Hepatic stellate cell (primary cell): ENCODE measurements around the gene DISP3.

Source experiments
- DNase-seq: peaks from one replicate; pipeline ENCODE4 v3.0.0; 2011; ENCODE audit warnings: low spot score

The DISP3 gene

DNA sequence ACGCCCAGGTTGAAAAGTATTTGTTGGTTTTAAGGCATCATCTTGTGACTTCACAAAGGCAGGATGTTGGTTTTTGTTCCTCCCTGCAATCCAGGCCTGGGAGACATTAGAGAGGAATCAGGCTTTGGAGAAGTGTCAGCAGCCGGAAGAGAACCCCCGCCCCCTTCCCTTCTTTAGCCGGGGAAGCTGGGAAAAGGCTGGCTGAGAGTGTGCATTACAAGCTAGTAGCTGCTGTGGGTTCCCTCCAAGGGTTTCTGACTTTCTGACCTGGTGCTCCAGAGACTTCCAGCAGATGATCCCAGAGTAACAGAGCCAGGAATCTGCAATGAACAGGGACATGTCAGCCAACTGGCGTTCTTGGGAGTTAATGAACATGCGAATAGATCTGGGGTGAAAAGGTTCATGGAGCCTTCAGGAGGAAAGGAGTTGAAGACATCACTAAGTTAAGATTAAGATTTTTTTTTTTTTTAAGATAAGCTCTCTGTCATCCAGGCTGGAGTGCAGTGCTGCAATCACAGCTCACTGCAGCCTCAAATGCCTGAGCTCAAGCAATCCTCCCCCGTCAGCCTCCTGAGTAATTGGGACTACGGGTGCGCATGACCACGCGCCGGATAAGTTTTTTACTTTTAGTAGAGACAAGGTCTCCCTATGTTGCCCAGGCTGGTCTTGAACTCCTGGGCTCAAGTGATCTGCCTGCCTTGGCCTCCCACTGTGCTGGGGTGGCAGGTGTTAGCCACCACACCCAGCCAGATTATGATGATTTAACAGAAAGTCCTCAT is 7.5 kb downstream of the DISP3 start:
- DNase-seq: no peak

DNA sequence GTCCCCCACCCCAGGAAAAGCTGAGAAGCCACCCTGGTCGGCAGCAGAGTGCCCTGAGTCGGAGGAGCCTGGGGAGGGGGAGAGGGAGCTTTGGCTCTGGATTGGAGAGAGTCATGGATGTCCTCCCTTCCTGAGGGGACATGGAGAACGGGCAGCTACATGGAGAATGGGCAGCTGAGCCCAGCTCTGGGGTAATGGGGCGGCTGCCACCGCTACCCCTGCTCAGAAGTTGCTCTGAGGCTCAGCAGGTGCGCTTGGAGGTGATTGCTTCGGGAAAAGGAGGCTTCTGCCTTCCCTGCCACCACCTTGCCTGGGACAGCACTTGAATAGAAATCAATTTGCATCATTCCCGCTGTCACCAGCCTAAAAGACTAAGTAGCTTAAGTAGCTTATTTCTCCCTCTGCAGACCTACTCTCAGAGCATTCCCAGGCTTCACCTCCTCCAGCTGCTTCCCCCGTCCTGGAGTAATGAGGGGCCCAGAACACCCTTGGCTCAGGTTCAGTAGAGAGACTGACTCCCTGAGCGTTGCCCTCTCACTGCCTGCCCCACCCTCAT is 8.3 kb downstream of the DISP3 start:
- no peak for DNase-seq

DNA sequence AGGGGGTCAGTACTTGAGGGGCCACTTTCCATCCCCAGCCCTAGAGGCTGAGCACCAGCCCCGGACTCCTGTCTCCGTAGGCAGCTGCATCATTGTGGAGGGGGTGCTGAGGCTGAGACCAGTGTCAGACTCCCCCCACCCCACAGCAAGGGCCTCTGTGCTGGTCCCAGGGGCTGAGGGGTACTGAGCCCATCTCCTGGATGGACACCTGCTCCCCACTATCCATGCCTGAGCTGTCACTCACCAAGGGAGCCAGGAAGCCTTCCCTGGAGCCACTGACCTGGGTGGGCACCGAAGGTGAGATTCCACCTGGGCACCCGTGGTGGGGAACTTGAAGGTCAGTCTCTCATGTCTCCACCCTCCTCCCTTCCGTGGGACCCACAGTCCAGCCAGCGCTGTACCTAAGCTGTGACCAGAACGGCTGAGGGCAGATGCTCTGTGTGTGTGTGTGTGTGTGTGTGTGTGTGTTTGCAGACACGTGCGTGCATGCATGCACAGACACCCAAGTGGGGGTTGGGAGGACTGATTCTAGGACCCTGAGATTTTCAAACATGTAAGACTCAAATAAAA is 9.3 kb downstream of the DISP3 start:
- DNase-seq: no peak

DNA sequence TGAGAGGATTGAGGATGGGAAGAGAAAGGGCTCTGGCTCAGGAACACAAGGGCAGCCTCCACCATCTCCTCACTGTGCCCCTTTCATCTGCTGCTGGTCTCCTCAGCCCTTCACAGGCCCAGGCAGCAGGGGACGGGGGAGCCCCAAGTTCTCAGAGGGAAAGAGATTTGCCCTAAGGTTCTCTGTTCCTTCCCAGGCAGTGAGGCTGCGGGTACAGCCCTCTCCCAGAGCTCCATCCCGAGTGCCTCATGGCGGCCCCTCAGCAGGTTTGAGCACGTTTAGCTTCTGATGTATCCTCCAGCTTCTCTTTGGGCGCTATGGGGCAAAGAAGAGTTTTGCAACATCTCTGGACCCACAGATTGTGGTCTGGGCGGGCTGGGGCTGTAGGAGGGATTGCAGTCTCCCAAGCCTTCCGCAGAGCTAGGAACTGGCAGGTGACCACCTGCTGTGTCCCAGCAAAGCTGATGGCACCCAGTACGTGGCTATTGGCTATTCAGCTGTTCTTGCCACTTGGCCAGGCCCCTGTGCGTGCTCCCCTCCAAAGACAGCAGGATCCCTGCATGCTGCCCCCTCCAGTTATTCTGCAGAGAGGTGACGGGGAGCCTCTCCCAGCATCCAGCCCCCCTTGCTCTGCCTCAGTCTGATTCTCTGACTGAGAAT is 10.1 kb downstream of the DISP3 start:
- DNase-seq: no peak

DNA sequence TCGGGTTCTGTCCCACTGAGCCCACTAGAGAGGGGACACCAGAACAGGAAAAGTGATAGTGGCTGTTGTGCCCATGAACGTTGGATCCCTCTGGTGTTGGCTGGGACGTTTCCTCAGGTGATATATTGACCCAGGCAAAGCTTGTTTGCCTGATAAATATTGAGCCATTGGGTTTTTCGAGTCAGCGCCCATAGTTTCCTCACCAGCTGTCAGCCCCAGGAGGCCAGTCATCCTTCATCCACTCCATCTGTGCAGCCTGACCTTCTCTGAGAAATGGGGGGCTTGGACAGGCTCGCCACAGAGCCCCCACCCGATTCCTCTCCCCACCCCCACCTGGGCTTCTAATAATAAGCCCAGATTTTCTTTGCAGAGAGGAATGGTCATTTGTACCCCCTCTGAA is 13.3 kb downstream of the DISP3 start:
- no peak for DNase-seq

DNA sequence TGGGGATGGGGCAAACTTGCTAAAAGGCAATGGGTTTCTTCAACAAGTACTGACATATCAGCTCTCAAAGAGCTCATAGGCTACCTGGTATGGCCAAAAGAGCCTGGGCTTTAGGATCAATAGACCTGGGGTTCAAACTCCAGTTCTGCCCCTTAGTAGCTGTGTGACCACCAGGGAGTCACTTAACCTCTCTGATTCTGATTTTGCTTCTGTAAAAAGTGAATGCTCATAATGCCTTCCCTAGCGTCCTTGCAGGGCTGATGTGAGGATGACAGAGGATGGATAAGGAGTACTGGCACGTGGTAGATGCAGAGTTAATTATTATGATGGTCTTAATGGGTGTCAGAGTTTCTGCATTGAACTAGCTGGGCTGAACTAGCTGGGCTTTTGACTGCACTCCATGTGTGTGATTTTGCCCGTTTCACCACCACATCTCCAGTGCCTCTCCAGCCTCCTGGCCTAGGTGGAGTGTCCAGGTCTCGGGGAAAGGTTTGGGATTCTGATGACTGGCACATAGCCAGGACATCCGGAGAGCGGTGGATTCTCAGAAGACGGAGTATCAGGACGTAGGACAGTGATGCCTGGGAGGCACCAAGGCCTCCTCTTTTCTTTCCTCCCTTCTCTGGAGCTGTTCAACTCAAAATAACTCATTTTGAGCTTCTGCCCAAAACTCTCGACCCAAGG is 15.2 kb downstream of the DISP3 start:
- no peak for DNase-seq

DNA sequence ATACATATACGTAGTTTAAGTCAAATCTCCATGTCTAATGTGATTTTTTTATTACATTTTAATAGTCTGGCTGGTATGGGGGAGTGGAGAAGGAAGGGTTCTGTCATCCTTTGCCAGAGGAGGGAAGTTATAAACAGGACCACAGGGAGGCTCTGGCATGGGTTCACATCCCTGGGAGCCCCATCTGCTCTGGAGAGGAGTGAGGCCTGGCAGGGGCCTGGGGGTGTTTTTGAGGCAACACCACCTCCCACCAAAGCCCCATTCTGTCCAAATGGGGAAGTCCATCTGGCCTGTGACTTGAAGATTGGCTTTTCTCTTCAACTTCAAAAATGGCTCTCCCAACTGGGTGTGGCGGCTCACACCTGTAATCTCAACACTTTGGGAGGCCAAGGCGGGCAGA is 15.8 kb downstream of the DISP3 start:
- no peak for DNase-seq

DNA sequence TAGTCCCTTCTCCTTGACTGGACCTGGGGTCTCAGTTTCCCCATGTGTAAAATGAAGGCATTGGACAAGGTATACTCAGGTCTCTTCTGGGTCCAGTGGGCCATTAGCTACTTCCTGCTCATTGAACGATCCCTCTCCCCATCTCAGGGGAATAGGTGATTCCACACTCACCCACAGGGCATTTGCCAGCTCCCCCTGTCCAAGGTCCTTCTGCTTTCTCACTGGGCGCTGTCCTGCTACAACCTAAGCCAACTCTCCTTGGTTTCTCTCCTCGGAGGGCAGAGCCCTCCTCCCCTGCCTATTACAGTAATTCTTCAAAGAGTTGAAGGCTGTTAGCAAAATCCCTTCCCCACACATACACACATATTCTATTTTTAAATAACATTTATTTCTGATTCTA is 16.6 kb downstream of the DISP3 start:
- no peak for DNase-seq

DNA sequence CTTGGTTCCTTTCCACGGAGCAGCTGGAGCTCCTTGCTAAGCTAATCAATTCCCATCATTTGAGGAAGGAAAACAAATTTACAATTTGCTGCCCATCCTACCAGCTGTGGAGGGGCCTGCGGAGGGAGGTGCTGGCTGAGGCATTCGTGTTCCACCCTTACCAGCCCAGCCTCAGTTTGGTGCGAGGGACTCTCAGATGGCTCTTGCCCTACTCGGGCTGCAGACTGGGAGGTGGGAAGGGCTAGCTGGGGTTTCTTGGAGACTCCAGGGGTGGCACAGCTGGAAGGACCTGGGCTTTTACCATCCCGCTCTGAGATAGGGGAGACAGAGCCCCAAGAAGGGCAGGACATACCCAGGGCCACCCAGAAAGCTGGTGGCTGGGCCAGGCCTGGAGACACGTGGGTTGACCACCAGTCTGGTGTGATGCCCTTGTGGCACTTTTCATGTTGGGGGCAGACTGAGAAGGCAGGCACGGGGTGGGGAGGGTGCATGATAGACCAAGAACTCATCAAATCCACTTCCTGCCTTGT is 17.7 kb downstream of the DISP3 start:
- DNase-seq: no peak

DNA sequence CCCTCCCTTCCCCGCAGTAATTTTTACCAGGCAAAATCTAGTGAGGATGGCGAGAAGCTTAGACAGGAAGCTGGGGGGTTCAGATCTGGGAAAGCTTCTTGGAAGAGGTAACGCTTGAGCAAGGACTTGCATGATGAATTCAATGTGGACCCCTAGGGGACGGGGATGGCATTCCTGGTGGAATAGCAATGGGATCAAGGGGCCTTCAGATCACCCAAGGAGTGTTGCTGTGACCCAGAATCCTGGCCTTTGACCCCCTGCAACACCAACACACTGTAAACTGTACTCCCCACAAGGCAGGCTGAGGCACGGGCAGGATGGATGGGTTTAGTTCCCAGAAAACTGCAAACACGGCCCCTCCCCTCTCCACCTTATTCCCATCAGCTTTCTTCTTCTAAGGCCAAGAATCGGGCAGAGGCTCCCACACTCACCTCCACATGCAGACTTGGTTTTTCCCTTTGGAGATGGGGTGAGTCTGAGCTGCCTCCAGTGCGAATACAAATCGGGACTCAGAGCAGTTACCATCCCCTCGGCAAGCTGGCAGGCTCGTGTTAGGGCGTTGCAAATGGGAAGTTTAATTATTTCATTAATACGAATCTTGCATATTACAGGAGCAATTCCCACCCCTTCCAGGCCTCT is 20.1 kb downstream of the DISP3 start:
- DNase-seq: no peak

DNA sequence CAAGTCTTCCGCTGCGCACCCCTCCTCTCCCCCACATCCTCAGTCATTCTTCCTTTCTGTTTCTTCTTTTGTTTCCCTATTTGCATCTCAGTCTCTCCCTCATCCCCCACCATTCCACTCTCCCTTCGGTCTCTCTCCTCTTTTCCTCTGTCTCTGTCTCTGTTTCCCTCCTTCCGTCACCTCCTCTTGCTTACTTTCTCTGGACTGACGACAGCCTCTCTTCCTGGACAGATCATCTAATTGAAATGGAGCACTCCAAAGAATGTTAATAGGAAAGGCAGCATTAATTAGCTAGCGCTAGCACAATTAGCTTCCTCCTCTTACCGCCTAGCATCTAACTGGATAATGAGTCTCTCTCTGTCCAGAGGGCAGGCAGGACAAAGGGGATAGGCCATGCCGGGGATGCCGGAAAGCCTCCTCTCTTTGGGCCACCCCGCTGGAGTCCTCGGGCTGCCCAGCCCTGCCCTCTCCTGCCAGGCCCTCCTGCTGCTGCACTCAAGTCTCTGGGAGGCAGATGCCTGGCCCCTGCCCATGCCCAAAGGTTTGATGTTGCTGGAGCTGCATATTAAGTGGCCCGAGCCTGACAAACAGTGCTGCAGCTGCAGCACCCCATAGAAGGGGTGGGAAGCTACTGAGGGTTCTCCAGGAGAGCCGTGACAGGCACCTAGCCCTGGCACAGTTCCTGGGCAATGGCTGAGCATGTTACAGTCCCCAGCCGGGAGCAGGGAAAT is 20.8 kb downstream of the DISP3 start:
- no peak for DNase-seq

DNA sequence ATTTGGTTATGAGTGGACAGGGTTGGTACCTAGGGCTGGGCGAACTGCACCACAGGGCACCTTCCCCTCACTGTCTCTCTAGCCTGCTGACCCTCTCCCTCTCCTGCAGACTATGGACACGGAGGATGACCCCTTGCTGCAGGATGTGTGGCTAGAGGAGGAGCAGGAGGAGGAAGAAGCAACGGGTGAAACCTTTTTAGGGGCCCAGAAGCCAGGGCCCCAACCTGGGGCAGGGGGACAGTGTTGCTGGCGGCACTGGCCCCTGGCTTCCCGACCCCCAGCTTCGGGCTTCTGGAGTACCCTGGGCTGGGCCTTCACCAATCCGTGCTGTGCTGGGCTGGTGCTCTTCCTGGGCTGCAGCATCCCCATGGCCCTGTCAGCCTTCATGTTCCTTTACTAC is 21.9 kb downstream of the DISP3 start:
- DNase-seq: no peak

DNA sequence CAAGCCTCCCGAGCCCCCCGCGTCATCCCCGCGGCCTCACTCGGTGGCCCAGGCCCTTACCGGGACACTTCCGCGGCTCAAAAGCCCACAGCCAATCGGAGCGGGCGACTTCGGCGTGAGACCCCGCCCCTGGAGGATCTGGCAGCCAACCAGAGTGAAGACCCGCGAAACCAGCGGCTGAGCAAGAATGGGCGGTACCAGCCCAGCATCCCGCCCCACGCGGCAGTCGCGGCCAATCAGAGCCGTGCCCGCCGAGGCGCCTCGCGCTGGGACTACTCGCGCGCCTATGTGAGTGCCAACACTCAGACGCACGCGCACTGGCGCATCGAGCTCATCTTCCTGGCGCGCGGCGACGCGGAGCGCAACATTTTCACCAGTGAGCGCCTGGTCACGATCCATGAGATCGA is 22.5 kb downstream of the DISP3 start:
- no peak for DNase-seq

DNA sequence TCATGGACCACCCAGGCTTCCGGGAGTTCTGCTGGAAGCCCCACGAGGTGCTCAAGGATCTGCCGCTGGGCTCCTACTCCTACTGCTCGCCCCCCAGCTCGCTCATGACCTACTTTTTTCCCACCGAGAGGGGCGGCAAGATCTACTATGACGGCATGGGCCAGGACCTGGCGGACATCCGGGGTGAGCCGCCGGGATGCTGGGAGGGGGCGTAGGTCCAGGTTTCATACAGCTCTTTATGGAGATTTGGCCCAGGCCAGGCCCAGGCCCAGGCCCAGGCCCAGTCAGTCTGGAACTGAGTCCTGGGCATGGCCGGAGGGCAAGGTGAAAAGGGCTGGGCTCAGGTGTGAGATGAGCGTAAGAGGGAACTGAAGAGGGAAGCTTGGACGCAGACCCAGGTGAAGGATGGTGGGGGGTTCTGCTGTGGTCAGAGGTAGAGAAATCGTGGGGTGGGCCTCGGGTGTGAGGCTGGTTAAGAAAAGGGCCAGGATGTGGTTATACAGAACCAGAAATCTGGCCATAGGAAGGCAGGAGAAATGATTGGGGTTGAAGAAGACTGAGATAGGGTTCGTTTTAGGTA is 23.0 kb downstream of the DISP3 start:
- no peak for DNase-seq

DNA sequence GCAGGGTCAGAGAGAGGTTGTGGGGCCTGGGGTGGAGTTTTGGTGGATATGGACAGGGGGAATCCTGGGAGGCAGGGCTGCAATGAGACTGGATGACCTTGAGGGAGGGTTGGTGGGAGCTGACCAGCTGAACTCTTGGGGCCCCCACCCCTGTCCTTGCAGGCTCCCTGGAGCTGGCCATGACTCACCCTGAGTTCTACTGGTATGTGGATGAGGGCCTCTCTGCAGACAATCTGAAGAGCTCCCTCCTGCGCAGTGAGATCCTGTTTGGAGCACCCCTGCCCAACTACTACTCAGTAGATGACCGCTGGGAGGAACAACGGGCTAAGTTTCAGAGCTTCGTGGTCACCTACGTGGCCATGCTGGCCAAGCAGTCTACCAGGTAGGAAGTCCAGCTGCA is 23.6 kb downstream of the DISP3 start:
- no peak for DNase-seq

DNA sequence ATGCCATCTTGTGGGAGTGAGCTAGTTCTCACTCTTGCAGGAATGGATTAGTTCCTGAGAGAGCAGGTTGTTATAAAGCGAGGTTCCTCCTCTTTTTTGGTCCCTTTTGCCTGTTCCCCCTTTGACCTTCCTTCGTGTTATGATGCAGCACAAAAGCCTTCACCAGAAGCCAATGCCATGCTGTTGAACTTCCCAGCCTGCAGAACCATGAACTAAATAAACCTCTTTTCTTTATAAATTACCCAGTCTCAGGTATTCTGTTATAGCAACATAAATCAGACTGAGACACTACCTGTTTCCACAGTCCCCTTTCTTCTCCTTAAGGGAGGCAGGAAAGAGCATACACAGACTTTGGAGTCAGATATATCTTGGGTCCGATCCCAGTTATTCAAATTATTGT is 25.6 kb downstream of the DISP3 start:
- no peak for DNase-seq

DNA sequence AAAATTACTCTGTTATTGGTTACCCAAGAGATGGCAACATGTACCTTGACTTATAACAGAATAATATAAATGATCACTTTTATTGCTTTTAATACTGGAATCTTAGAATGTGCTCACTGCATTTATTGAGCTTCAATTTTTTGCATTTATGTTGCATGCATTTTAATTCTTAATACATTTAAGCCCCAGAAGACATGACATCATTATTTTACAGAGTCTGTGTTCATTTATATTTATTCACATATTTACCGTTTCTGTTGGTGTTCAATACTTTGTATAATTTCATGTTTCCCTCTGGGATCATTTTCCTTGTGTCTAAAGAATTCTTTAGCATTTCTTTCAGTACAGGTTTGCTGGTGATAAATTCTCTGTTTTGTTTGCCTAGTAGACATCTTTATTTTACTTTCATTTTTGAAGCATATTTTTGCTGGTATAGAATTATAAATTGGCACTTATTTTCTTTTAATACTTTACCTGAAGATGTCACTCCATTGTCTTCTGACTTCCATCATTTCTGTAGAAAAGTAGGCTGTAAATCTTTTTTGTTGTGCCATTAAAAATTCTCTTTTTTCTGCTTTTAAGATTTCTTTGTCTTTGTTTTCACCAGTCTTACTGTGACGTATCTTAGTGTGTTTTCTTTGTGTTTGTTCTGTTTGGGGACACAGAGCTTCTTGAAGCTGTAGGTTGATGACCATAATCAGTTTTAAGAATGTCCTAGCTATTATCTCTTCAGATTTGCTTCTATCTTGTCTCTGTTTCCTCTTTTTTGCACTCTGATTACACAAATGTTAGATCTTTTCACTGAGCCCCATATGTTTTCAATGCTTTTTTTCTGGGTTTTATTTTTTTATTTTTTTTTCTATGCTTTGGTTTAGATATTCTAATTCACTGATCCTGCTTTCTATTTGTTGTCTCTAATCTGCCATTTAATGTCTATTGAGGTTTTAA is 26.9 kb downstream of the DISP3 start:
- DNase-seq: no peak

DNA sequence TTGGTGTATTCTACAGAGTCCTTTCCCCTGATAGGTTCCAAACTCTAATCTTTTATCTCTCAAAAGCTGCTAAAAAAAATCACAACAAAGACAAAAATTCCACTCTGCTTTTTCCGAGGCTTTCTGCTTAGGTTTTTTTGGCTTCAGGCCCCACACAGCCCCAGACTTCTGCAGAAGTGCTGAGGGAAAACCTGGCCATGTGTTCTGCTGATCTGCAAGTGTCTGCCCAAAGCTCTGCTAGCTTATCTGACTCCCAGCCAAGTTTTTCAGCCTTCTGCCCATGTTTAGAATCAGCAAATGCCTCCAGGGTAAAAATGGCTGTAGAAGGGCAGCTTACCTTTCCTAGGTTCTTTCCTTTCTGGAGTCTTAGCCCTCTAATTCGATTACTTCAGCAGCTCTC is 28.4 kb downstream of the DISP3 start:
- no peak for DNase-seq

DNA sequence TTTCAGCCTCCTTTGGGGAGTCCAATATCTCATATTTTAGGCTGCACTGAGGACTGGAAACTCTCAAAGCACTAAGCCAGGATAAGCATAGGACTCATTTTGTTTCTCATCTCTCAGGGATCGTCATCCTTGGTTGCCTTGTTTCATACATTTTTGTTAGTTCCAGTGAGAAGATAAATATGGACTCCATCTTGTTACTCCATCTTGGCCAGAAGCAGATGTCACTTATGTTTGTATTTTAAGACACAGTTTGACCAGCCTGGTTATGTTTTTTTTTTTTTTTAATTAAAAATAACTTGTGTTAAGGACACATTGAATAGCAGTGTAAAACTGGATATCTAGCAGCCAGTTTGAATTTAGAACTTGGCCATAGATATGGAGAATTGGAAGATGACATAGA is 34.7 kb downstream of the DISP3 start:
- DNase-seq: no peak

DNA sequence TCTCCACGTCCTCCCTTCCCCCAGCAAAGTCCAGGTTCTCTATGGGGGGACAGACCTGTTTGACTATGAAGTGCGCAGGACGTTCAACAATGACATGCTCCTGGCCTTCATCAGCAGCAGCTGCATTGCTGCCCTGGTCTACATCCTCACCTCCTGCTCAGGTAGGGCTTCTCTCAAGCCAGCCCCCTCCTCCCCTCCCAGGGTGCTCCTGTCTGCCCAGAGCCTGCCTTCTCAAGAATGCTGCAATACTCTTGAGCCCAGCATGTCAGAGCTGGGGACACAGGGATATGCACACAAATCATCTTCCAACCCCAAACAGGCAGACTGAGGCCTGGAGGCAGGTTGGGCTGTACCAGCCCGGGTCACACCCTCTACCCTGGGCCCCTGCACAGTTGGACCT is 35.4 kb downstream of the DISP3 start:
- no peak for DNase-seq
